Measurements from ENCODE around the gene ZC3H11A.

ZC3H11A gene

DNA sequence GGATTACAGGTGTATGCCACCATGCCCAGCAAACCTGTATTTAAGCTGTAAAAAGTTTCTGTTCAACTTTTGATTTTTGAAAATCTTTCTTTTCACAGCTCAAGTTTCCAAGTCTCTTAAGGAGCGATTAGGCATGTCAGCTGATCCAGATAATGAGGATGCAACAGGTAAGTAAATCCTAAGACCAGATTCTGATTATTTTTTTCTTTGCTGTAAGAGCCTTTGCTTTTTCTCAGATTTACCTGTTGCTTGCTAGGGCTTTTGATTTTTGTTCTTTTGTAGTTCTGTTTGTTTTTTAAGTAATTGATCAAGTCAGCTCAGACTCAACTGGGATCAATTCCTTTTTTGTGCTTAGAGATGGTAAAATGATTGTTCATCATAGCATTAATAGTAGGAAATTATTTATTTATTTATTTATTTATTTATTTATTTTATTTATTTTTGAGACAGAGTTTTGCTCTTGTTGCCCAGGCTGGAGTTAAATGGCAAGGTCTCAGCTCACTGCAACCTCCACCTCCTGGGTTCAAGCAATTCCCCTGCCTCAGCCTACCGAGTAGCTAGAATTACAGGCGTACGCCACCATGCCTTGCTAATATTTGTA lies 44.9 kb downstream of the ZC3H11A start:
- H3K36me3 Mint-ChIP-seq: peaks cover 36 to 66% of the 10 kb centered on the region in 2 donors
- ATAC-seq (replicated peaks) (no peak), DNase-seq (no peak)
- H3K27me3 Mint-ChIP-seq: no peaks in the 10 kb centered on the region
- H3K4me1 Mint-ChIP-seq: no peaks in the 10 kb centered on the region
- no peak overlapping the region for H3K4me3 Mint-ChIP-seq
- H3K9me3 Mint-ChIP-seq: peaks cover 0 to 1% of the 10 kb centered on the region in 2 donors
- no peak overlapping the region for H3K27ac Mint-ChIP-seq

DNA sequence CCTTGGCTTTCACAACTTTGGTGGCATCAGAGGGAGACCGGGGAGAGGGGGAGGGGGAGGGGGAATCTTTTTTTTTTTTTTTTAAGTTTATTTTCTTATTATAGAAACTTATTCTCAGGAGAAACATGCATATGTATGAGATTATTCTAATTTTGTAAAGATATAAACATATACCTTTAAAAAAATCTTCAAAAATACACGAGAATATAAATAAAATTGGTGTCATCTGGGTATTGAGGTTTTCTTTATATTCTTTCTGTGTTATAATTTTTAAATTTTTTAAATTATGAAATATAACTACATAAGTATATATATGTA lies 47.1 kb downstream of the ZC3H11A start:
- Mint-ChIP-seq H3K36me3 (peaks cover 42 to 67% of the 10 kb centered on the region in 2 donors), H3K9me3 (peaks cover 0 to 1% of the 10 kb centered on the region in 2 donors), H3K27me3 (no peaks in the 10 kb centered on the region), H3K4me1 (no peaks in the 10 kb centered on the region), H3K27ac (no peak overlapping the region), H3K4me3 (no peak overlapping the region)
- ATAC-seq (replicated peaks) (no peak), DNase-seq (no peak)

DNA sequence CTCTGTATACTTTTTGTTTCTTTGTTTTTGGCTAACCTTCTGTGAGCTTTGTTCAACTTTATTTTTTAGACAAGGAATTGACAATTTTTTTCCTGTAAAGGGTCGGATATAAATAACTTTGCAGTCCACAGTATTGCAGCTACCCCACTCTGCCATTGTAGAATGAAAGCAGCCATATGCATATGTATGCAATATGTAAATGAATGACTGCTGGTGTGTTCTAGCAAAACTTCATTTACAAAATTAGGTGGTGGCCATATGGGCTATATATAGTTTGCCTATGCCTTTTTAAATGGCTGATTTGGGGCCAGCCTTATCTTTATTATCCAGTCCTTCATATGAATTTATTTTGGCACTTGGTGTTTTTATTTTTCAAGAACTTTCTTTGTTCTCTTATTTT lies 48.0 kb downstream of the ZC3H11A start:
- no peak overlapping the region for H3K4me3 Mint-ChIP-seq
- H3K27me3 Mint-ChIP-seq: no peaks in the 10 kb centered on the region
- H3K27ac Mint-ChIP-seq: no peak overlapping the region
- no peaks in the 10 kb centered on the region for H3K4me1 Mint-ChIP-seq
- ATAC-seq (replicated peaks) (no peak), DNase-seq (no peak)
- peaks cover 0 to 1% of the 10 kb centered on the region in 2 donors for H3K9me3 Mint-ChIP-seq
- peaks cover 33 to 58% of the 10 kb centered on the region in 2 donors for H3K36me3 Mint-ChIP-seq

Measured in stimulated activated naive B cell treated with anti-CD40 and anti-IgM and Interleukin-4, amounts not matched to agents 10 μg/mL and 1 μg/mL and 100 μg/mL, for 72 hours (primary cell).